Bronchial epithelial cell (primary cell): Measurements from ENCODE around the gene PTPRZ1. TPM values are rescaled to one million over a fixed set of nuclear protein-coding genes. Genes with fewer than 3 reads are reported as not detected.
A peak's percentile ranks its signal among the peaks of the same experiment; 100 is the strongest.

Source experiments
- DNase-seq: peaks from one replicate; pipeline ENCODE4 v3.0.0-alpha.2; 2010; ENCODE audit warnings: low read depth
- FAIRE-seq: peaks from 2 replicates; lab custom pipeline; 2011; peaks lifted over from hg19 to GRCh38; lab: Jason Lieb, UNC
- H3K27me3 ChIP-seq: 2 replicates; pipeline ENCODE4 v1.5.1; 2011; ENCODE audit warnings: low read length; ENCODE audit not compliant: control insufficient read depth, insufficient read depth
- H3K36me3 ChIP-seq: 2 replicates; pipeline ENCODE4 v1.5.1; 2011; ENCODE audit warnings: low read length; ENCODE audit not compliant: control insufficient read depth, insufficient read depth
- H3K4me3 ChIP-seq: 2 replicates; pipeline ENCODE4 v1.5.1; 2011; ENCODE audit warnings: mild to moderate bottlenecking, low read depth, low read length, control low read depth
- total RNA-seq: library from RNA; depleted of rRNA; stranded (reverse); fragments of >200 nt; gene quantifications from 2 replicates; pipeline ENCODE4 v1.2.1, GENCODE V29; 2014
- TF ChIP-seq, protein P1 (sequence below): IDR thresholded peaks from 2 replicates; pipeline ENCODE4 v1.5.1; 2011; ENCODE audit warnings: mild to moderate bottlenecking, moderate library complexity, low read length, control low read depth, inconsistent platforms; ENCODE audit not compliant: insufficient read depth, severe bottlenecking

PTPRZ1 gene
- total RNA-seq, 1 donor from 2014 or later: 2.6 TPM

- Histone ChIP-seq H3K4me3 (no peak overlapping the region), H3K36me3 (no peaks in the 10 kb centered on the region), H3K27me3 (no peaks in the 10 kb centered on the region)
- DNase-seq (no peak), FAIRE-seq (no peak)
- TF ChIP-seq, protein P1, sequence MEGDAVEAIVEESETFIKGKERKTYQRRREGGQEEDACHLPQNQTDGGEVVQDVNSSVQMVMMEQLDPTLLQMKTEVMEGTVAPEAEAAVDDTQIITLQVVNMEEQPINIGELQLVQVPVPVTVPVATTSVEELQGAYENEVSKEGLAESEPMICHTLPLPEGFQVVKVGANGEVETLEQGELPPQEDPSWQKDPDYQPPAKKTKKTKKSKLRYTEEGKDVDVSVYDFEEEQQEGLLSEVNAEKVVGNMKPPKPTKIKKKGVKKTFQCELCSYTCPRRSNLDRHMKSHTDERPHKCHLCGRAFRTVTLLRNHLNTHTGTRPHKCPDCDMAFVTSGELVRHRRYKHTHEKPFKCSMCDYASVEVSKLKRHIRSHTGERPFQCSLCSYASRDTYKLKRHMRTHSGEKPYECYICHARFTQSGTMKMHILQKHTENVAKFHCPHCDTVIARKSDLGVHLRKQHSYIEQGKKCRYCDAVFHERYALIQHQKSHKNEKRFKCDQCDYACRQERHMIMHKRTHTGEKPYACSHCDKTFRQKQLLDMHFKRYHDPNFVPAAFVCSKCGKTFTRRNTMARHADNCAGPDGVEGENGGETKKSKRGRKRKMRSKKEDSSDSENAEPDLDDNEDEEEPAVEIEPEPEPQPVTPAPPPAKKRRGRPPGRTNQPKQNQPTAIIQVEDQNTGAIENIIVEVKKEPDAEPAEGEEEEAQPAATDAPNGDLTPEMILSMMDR: no peak
Measured at GRCh38 chr7:121992068-121992467, 119.1 kb downstream of the PTPRZ1 start.

DNA sequence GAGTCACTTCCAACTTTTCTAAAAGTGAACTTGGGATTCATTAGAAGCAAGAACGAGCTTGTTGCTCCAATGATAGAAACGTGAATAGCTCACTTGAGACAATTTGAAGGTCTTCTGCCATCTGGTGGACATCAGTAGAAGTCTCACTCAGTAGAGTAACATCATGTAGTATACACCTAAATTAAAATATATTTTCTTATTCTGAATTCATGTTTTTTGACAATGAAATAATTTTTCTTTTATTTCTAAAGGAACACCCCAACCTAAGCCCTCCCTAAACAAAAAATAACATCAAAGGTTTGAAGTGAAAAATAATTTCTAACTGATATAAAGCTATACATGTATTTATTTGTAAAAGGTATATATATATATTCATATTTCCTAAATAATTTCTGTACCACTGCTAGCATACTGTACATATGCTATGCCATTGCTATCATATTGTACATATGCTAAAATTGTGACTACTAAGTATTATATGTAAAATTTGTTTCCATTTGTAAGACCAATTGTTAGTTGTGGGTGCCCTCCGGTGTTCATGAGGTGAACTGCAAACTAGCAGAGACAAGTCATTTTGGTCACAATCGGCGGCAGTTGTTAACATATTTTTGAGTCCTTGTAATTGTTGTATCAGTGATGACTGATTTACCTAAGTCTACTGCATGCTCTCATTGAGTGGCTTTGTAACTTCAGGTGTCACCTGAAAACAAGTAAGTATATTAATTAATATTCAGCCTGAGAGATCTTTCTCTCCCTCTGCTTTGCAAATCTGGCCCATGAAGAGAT, 121.9 kb downstream of the PTPRZ1 start:
- H3K36me3 ChIP-seq: no peaks in the 10 kb centered on the region
- DNase-seq: peak; percentile 83
- TF ChIP-seq, protein P1: peak; percentile 63
- H3K4me3 ChIP-seq: no peak overlapping the region
- no peak for FAIRE-seq
- H3K27me3 ChIP-seq: no peaks in the 10 kb centered on the region

DNA sequence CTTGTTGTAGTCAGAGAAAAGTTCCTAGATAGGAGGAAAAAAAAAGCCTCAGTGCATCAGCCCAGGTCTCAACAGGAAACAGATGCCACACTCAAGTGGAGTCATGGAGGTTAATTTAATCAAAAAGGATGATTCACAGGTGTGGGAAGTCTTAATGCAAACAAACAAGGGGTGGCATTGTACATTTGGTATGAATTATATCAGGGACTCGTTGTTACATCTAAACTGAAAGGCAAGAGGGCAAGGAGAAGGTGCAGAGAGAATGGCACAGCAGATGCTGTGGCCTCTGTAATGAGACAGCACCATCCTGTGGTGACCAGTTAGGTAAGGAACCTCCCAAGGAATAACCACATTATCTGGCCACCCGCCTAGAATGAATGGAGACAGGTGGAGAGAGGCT, 133.7 kb downstream of the PTPRZ1 start:
- no peak for FAIRE-seq
- H3K27me3 ChIP-seq: no peaks in the 10 kb centered on the region
- TF ChIP-seq, protein P1: no peak
- peak; percentile 88 for DNase-seq
- no peaks in the 10 kb centered on the region for H3K36me3 ChIP-seq
- no peak overlapping the region for H3K4me3 ChIP-seq

DNA sequence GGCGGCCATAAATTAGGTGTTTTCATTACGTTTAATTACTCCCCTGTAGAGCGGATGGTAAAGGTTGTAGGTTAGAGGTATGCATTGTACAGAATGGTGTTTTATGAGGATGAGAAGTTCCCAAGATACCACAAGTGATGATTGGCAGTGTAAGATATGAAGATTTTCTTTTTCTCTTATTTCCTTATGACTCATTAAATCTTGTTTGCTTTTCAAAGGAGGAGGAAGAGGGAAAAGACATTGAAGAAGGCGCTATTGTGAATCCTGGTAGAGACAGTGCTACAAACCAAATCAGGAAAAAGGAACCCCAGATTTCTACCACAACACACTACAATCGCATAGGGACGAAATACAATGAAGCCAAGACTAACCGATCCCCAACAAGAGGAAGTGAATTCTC, 137.2 kb downstream of the PTPRZ1 start:
- no peak overlapping the region for H3K4me3 ChIP-seq
- TF ChIP-seq, protein P1: no peak

GRCh38 chr7:122013065-122013464, 140.1 kb downstream of the PTPRZ1 start:
- TF ChIP-seq, protein P1: no peak
- peak; percentile 4 for DNase-seq
- H3K4me3 ChIP-seq: no peak overlapping the region

More for the DNA sequence above, 137.2 kb downstream of the PTPRZ1 start:
- FAIRE-seq: no peak
- peak; percentile 21 for DNase-seq
- Histone ChIP-seq H3K36me3 (no peaks in the 10 kb centered on the region), H3K27me3 (no peaks in the 10 kb centered on the region)

DNA sequence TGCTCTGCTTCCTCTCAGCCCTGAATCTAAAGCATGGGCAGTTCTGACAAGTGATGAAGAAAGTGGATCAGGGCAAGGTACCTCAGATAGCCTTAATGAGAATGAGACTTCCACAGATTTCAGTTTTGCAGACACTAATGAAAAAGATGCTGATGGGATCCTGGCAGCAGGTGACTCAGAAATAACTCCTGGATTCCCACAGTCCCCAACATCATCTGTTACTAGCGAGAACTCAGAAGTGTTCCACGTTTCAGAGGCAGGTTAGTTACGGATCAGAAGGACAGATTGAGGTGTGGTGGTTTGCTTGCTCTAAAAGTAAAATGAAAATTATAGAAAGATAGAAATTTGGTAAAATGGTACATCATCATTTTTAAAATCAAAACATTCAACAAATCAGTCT, 140.7 kb downstream of the PTPRZ1 start:
- TF ChIP-seq, protein P1: no peak
- DNase-seq: no peak
- no peak for FAIRE-seq
- H3K27me3 ChIP-seq: no peaks in the 10 kb centered on the region
- H3K36me3 ChIP-seq: no peaks in the 10 kb centered on the region
- H3K4me3 ChIP-seq: no peak overlapping the region

More at GRCh38 chr7:122013065-122013464, 140.1 kb downstream of the PTPRZ1 start:
- Histone ChIP-seq H3K27me3 (no peaks in the 10 kb centered on the region), H3K36me3 (no peaks in the 10 kb centered on the region)
- no peak for FAIRE-seq
